HG02798 (cell line): ENCODE data around the gene DNAJC5.
A peak's percentile ranks its signal among the peaks of the same experiment; 100 is the strongest.
"Not testable (repeated sequence)": the region's sequence is repeated elsewhere in the genome, so short reads cannot be mapped to it uniquely, and the experiment has no call there.

Source experiments
- ATAC-seq: cut with Tn5 transposase; IDR thresholded peaks from one replicate; pipeline ENCODE4 v1.9.1; 2021; ENCODE audit warnings: mild to moderate bottlenecking; ENCODE audit not compliant: unreplicated experiment, poor library complexity

DNAJC5 gene

DNA sequence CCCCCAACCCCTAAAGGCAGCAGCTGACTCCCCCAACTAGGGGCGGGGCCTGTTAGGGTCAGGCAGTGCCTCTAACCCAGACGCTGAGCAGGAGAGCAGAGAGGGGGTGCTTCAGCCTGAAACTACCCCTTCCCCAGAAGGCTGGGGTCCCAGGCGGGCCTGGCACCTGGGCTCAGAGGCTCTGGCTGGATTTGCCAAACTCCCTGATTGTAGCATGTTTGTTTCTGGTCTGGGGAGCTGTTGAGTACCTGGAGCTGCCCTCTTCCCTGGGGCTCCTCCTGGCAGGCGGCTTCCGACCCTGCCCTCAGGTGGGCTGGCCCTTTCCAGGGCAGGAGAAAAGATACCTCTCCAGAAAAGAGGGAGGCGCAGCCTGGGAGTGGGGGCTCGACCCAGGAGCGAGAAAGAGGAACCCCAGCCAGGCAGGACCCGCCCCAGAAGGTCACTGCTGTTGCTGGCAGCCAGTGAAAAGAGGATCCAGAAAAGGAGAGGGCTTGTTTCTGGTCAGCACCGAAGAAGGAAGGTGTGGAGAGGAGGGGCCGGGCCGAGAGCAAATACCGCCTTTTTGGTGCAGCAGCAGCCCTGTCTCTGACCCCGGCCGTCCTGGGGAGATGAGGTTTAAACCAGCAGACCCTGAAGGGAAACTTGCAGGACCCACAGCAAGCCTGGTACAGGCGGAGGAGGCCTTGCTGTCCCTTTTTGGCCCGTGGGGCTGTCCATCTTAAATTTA lies 34.4 kb upstream of the DNAJC5 start:
- no peak for ATAC-seq

DNA sequence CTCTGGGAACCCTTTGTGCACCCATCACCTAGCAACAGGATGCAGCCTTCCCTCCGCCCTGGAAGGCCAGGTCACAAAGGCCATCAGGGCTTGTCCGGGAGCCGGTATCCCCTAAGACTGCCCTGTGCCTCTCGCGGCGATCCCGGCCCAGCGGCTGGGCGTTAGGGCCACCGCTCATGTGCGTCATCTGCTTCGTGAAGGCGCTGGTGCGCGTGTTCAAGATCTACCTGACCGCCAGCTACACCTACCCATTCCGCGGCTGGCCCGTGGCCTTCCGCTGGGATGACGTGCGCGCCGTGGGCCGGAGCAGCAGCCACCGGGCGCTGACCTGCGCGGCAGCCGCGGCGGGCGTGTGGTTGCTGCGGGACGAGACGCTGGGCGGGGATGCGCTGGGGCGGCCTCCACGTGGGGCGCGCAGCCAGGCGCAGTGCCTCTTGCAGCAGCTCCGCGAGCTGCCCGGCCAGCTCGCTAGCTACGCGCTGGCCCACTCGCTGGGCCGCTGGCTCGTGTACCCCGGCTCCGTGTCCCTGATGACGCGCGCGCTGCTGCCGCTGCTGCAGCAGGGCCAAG lies 33.5 kb upstream of the DNAJC5 start, which contains the start of gene ABHD16B:
ABHD16B (plus strand) TSS at position 134 of the 570 bp plus-strand sequence; CDS start at position 177, 43 bp downstream.
- ATAC-seq = no peak

DNA sequence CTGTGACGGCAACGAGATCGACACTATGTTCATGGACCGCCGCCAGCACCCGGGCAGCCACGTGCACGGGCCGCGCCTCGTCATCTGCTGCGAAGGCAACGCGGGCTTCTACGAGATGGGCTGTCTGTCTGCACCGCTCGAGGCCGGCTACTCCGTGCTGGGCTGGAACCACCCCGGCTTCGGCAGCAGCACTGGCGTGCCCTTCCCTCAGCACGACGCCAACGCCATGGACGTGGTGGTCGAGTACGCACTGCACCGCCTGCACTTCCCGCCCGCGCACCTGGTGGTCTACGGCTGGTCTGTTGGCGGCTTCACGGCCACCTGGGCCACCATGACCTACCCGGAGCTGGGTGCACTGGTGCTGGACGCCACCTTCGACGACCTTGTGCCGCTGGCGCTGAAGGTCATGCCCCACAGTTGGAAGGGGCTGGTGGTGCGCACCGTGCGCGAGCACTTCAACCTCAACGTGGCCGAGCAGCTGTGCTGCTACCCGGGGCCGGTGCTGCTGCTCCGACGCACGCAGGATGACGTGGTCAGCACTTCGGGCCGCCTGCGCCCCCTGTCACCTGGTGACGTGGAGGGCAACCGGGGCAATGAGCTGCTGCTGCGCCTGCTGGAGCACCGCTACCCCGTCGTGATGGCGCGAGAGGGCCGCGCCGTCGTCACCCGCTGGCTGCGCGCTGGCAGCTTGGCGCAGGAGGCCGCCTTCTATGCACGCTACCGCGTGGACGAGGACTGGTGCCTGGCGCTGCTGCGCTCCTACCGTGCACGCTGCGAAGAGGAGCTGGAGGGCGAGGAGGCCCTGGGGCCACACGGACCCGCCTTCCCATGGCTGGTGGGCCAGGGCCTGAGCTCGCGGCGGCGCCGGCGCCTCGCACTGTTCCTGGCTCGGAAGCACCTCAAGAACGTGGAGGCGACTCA lies 32.7 kb upstream of the DNAJC5 start:
- no peak for ATAC-seq

DNA sequence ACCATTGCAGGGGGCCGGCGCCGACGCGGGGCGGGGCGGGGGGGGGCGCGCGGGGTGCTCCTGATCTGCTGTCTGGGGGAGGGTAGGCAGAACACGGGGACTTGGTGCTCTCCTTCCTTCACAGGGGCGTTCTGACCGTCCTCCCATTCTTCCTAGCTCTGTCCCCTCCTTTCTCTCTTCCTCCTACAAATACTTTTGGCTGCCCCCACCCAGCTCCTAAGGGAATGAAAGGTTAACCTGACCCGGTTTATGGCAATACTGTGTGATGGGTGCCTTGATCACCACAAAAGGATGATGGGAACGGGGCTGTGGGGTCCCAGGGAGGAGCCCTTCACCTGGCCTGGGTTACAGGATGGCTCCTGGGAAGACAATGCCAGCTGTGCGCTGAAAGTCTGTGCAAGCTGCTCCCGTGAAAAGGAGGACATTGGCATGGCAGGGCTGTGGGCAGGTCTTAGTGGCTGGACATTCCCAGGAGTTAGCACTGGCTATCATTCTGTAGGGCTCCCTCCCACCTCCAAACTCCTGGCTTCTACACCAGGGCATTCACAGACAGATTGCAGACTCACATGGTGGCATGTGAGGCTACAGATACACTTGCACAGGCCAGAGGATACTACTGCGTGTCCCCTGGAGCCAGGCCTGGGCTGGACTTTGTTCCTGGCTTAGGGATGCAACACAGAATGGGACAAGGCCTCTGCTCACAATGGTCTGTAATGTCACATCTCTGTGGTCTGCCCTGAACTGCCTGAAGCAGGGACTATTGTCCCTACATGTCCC lies 31.7 kb upstream of the DNAJC5 start:
- no peak for ATAC-seq

DNA sequence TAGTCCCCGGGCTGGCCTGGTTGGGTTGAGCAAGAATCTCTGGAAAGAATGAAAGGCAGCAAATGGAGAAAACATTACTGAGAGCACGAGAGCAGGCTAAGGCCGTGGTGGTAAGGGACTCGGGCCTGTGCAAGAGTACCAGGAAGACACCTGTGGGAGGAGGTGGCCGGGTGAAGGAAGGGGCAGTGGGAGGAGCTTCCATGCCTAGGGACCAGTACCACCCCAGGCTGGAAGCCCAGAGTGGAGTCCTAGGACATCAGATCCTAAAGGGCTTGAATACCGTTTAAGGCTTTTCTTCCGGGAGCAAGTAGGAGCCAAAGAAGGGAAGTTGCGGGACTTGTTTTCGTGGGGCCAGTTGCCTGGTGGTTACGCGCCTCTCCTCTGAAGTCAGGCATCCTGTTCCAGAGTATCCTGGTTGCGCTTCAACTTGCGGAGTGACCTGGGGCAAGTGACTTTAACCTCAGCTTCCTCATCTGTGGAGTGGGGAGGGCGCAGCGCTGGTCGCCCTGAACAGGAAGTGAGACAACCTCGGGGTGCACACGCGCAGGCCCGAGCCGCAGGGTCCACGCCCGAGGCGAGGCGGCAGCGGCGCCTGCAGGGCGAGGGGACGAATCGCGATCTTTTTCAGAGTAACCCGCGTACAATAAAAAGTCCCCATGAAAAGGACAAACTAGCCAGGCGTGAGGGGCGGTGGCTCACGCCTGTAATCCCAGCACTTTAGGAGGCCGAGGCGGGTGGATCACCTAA lies 31.0 kb upstream of the DNAJC5 start:
- peak; percentile 68 for ATAC-seq

DNA sequence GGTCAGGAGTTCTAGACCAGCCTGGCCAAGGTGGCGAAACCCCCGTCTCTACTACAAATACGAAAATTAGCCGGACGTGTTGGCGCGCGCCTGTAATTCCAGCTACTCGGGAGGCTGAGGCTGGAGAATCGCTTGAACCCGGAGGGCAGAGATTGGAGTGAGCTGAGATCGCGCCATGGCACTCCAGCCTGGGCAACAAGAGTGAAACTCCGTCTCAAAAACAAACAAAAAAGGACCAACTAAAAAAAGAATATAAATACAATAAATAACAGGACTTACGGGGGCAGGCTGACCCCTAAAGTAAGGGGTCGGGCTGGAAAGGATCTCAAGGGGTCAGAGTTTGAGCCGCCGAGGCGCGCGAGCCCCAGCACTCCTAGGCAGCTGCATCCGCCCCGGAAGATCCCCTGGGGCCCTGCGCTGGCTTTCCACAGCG lies 30.4 kb upstream of the DNAJC5 start:
- no peak for ATAC-seq

DNA sequence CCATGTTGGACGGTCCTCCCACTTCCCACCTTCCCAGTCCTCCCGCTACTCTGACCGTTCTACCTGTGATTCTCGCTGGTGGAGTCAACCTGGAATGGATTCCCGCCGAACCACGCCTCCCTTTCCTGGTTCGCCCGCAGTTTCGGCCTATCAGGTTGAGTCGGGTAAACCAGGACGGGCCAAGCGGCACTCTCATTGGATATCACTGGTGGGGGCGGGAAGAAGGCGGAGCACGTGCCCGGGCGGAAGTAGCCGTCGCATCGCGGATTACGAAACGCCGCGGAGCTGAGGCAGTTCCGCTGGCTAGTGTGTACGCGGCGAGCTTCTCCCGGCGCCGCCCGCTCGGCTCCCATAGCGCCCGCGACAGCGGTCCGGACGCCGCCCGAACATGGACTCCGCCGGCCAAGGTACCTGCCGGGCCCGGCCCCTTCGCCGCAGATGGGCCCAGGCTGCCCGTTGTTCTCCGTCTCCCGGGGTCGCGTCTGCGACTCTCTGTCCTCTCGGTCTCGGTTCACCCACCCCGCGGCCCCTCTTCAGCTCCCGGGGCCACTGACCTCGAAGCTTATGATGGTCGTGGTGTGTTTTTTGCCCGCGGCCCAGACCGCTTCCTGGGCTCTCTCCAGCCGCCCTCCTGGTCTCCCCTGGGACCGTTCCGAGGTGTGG lies 29.8 kb upstream of the DNAJC5 start, which contains the start of gene TPD52L2:
TPD52L2 (plus strand) TSS at position 293 of the 663 bp plus-strand sequence; CDS start at position 389, 96 bp downstream.
- peak; percentile 84 for ATAC-seq

DNA sequence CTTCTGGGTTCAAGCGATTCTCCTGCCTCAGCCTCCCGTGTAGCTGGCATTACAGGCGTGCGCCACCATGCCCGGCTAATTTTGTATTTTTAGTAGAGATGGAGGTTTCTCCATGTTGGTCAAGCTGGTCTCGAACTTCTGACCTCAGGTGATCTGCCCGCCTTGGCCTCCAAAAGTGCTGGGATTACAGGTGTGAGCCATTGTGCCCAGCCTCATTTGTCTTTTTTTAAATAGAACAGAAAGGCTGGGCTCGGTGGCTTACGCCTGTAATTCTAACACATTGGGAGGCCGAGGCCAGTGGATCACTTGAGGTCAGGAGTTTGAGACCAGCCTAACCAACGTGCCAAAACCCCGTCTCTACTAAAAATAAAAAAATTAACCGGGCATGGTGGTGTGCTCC lies 27.9 kb upstream of the DNAJC5 start:
- not testable (repeated sequence) for ATAC-seq

DNA sequence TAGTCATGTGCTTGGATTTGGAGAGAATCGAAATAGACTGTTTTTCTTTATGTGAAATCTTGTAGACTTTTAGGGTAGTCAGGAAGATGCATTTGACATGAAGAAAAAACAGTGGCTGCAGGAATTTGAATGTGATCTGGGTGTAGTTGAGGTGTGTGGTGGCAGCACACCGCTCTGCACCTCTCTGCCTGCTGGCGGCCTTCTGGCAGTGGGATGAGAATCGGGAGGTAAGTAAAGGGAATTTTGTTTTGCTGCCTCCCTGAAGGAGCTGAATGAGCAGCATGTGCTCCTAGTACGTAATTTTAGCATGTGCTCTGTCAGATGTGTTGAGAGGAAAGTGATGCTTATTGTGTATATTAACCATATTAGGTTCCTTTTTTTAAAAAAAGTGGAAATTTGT lies 26.7 kb upstream of the DNAJC5 start:
- no peak for ATAC-seq

DNA sequence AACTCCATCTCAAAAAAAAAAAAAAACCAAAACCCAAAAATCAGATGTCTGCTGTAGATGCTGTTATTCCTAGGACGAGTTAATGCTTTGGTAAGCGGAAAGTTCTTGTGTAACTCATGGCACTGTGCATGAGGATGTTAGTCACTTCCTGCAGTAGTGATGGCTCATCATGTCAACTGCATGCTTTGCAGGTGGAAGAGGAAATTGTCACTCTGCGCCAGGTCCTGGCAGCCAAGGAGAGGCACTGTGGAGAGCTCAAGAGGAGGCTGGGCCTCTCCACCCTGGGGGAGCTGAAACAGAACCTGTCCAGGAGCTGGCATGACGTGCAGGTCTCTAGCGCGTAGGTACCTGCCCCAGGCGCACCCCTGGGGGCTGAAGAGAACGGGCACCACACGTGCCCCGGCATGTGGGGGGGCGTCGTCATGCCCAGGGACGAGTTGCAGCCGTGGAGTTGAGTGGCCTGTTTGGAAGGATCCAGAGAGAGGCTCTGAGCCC lies 21.4 kb upstream of the DNAJC5 start:
- ATAC-seq = no peak

DNA sequence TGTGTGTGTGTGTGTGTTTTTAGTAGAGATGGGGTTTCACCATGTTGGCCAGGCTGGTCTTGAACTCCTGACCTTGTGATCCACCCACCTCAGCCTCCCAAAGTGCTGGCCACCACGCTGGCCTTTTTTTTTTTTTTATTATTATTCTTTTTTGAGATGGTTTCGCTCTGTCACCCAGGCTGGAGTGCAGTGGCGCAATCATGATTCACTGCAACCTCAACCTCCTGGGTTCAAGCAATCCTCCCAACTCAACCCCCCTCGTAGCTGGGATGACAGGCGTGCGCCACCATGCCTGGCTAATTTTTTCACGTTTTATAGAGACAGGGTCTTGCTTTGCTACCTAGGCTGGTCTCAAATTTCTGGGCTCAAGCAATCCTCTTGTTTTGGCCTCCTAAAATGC lies 20.7 kb upstream of the DNAJC5 start:
- not testable (repeated sequence) for ATAC-seq

DNA sequence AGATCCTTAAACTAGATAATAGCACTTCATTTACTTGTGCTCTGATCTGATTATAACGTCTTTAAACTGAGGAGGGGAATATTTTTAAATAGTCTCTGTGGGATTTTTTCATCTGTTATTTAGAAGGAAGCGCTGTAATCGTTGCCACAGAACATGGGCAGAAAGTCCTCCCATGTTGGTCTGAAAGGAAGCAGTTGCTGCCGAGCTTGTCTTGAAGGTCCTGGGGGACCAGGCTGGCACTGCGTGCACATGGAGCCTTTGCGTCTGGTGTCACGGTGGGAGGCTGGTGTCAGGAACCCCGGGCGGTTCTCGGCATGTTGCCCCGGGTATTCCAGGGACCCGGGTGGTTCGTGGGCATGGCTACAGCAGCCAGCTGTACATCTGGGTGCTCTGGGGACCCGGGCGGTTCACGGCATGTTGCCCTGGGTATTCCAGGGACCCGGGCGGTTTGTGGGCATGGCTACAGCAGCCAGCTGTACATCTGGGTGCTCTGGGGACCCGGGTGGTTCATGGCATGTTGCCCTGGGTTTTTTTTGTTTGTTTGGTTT lies 18.4 kb upstream of the DNAJC5 start:
- ATAC-seq = no peak

DNA sequence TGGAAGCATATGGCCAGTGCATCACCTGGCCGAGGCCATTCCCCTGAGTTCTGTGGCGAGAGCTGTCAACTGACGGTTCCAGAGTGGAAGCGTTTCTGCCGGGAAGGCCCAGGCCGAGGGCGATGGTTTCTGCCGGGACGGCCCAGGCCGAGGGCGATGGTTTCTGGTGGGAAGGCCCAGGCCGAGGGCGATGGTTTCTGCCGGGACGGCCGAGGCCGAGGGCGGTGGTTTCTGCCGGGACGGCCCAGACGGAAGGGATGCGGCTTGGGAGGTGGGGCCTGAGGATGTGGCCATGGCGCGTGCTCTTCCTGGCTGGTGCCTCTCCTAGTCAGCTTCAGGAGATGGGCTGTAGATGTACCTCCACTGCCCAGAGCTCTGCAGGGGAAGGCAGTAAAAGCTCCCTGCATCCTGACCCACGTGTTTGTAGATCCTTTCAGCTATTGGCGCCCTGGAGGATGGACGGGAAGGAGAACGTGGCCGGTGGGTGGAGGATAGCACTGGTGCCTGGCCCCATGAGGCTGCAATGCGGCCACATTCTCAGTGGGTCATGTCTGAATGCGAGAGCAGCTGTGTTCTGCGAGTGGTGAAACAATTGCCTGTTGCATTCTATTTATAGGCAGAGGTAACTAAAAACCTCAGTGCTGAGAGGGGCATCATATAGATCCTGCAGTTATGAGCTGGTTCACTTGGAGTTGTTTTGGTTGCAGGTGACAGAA lies 17.0 kb upstream of the DNAJC5 start:
- ATAC-seq = no peak

DNA sequence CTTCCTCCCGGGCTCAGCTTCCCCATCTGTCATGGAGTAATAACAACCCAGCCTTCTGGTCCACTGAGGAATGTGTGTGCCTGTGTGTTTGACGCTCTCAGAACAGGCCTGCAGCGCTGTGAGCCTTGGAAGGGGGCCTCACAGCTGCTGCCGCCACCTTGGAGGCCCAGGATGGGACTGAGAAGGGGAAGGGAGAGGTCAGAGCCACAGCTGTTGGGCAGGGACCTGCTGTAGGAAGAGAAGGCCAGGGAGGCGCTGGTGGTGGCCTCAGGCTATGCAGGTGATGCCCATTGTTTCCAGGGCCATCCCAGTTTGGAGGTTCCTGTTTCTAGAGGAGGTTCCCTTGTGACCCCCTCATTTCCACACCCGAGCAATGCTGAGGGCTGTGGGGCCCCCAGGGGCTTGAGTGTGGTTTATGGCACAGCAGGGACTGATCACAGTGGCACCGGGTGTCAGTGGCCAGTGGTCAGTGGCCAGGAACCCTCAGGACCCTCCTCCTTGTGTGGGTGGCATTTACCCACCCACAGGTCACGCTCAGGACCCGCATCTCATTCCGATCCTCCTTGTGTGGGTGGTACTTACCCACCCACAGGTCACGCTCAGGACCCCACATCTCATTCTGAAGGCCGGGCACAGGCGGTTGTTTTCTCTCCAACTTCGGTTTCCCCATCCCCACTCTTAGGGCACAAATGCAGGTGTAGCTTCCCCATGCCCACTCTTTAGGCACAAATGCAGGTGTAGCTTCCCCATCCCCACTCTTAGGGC lies 15.8 kb upstream of the DNAJC5 start:
- no peak for ATAC-seq

DNA sequence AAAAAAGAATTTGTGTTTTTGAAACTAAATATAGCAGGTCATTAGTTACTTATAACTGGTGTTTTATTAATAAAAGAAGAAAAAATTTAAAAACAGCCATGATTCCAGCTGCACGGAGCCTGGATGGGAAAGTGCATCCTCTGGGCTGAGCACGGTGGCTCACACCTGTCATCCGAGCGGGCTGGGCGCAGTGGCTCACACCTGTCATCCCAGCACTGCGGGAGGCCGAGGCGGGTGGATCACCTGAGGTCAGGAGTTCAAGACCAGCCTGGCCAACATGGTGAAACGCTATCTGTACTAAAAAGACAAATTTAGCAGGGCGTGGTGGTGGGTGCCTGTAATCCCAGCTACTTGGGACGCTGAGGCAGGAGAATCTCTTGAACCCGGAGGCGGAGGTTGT lies 14.0 kb upstream of the DNAJC5 start:
- ATAC-seq = not testable (repeated sequence)

DNA sequence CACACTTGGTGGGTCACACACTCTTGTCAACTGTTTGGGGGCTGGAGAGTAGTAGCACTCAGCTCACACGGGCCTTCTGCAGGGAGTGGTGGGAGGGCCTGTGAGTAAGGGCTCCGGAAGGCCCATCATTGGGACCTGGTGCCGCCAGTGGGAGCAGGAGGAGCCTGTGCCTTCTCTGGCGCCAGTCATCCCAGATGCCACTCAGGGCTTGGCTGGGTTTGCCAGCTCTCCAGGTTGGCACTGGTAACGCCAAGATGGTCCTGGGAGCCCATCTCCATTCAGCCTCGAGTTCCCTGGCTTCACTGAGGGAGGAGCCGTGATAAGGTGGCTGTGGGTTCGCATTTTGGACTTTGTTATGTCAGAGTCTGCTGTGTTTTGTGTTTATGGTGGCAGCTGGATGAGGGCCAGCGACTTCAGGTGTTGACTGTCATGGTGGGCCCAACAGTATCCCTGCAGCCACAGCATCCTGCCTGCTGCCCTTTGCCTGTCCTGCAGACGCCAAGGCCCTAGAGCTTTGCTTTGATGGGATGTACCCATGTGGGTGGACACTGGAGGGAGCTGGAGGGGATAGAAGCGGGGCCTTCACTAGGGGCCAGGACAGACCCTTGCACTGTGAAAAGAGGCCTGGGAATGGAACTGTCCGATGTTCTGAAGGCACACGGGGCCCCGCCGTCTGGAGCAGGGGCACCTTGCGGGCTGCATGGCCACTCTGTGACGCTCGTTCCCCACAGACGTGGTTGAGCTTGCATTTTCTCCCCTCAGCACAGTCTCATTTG lies 13.3 kb upstream of the DNAJC5 start:
- no peak for ATAC-seq
